Testis (tissue), 3 donors: ENCODE data around the gene CCDC9B. TPM values are rescaled to one million over a fixed set of nuclear protein-coding genes. Genes with fewer than 3 reads are reported as not detected.
A peak's percentile ranks its signal among the peaks of the same experiment; 100 is the strongest.

ENCODE experiments used
- DNase-seq: peaks from one replicate; pipeline ENCODE4 v3.0.0-alpha.2; 2019
- H3K27ac ChIP-seq, 2 donors: fragments of 200-600 bp; sonication (generic); one replicate each; pipeline ENCODE4 v1.5.1; 2019
- H3K27me3 ChIP-seq: fragments of 200-600 bp; sonication (generic); one replicate; pipeline ENCODE4 v1.5.1; 2019
- H3K36me3 ChIP-seq: fragments of 200-600 bp; sonication (generic); one replicate; pipeline ENCODE4 v1.5.1; 2017; ENCODE audit warnings: low read depth; ENCODE audit errors: missing control alignments
- H3K4me1 ChIP-seq: fragments of 200-600 bp; sonication (generic); one replicate; pipeline ENCODE4 v1.5.1; 2019
- H3K4me3 ChIP-seq, 2 donors: fragments of 200-600 bp; sonication (generic); one replicate each; pipeline ENCODE4 v1.5.1; 2017 to 2019
- H3K9me3 ChIP-seq: fragments of 200-600 bp; sonication (generic); one replicate; pipeline ENCODE4 v1.5.1; 2017
- POLR2A ChIP-seq: fragments of 450-650 bp; IDR thresholded peaks from one replicate; pipeline ENCODE4 v1.6.1; 2017; ENCODE audit warnings: antibody characterized with exemption, mild to moderate bottlenecking, moderate library complexity
- whole genome bisulfite sequencing, 2 donors: methylation state at CpG; one replicate each; pipeline ENCODE4 v1.1.5; 2018; 5-methylcytosine and 5-hydroxymethylcytosine counted together
- intact Hi-C: fragments of 100-400 bp; cut with DNase I; formaldehyde crosslinking; loops from one replicate; pipeline ENCODE4 v1.15.1; 2023; ENCODE audit warnings: low total_unique reads
- polyA plus RNA-seq: library from polyadenylated mRNA; stranded (reverse); fragments of 350-450 nt; fragmentation: Illumina TruSeq; extraction: RNeasy Lipid Tissue Mini Kit (QIAGEN cat#74804); gene quantifications from one replicate; pipeline ENCODE4 v1.2.3, GENCODE V29; 2014; ENCODE audit warnings: low read depth, low replicate concordance; ENCODE audit not compliant: insufficient read depth
- total RNA-seq, 2 donors: library from RNA; depleted of rRNA; stranded (reverse); fragments of >200 nt; gene quantifications; one replicate each; pipeline ENCODE4 v1.2.3, GENCODE V29; 2016
- TF ChIP-seq, protein P1 (sequence below), 3 experiments: fragments of 450-650 bp in 2 of 3; fragments of 200-600 bp in 1 of 3; sonication (generic) in 1 of 3; IDR thresholded peaks; one replicate each; pipeline ENCODE4 v1.5.1; 2016 to 2019; ENCODE audit warnings: antibody characterized with exemption in 3 of 3, mild to moderate bottlenecking in 2 of 3, moderate library complexity in 1 of 3

The CCDC9B gene
- total and polyA plus RNA-seq, 3 donors from 2014 or later = 20.4 to 38.9 (median 36.8) TPM

DNA sequence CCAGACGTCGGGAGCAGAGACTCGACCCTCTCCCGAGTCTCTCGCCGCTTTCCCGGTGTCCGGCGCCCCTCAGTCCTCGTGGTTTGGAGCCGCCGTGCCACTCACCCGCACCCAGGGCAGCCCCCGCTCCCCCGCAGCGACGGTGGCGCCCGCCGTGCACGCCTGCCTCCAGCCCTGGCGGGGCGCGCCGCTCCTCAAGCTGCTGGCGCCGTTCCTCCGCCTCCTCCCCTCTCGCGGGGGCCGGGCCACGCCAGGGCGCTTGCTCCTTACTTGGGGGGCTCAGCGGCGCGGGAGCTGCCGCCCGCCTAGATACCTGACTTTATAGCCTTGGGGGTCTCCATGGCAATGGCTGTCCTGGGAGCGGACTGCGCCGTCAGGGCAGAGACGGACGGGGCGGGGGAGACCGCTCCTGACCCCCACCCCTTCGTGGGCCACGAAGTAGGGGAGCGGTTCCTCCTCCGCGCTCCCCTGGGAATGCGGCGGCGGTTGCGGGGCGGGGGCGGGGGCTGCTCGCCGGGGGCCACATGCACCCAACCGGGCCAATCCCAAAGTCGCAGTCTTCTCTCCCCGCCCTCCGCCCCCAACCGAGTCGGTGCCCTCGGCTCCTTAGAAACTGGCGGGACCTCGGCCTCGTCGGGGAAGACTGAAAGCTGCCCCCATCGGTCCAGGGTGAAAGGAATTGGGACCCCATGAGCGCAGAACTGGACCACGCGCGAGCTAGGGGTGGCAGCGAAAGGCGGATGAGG is 57.7 kb downstream of the CCDC9B start, which contains the start of gene ANKRD63:
ANKRD63 (minus strand) TSS at position 196 of the 746 bp plus-strand sequence. CDS start 478 bp downstream, outside the sequence.
- DNase-seq = no peak
- no peaks in the 10 kb centered on the region for H3K27me3 ChIP-seq
- no peak for TF ChIP-seq POLR2A

GRCh38 chr15:40282147-40282868 is 58.4 kb downstream of the CCDC9B start:
- Histone ChIP-seq H3K36me3 (no peaks in the 10 kb centered on the region), H3K27ac (no peak overlapping the region), H3K9me3 (no peaks in the 10 kb centered on the region), H3K4me3 (peak overlapping the region; percentile 41 to 59), H3K27me3 (no peaks in the 10 kb centered on the region), H3K4me1 (peaks cover 23% of the 10 kb centered on the region)
- 0% methylated on average over 42 of the region's 92 CpGs; no CpG with 5 or more reads in 1 of the 2 donors for WGBS, 2 donors
- DNase-seq = peak; percentile 59
- intact Hi-C loops = loop anchor here (10.0 kb wide), 1 partner anchor 142 kb away; no protein-coding TSS in a partner anchor
- no peak for TF ChIP-seq POLR2A
- TF ChIP-seq, protein P1, sequence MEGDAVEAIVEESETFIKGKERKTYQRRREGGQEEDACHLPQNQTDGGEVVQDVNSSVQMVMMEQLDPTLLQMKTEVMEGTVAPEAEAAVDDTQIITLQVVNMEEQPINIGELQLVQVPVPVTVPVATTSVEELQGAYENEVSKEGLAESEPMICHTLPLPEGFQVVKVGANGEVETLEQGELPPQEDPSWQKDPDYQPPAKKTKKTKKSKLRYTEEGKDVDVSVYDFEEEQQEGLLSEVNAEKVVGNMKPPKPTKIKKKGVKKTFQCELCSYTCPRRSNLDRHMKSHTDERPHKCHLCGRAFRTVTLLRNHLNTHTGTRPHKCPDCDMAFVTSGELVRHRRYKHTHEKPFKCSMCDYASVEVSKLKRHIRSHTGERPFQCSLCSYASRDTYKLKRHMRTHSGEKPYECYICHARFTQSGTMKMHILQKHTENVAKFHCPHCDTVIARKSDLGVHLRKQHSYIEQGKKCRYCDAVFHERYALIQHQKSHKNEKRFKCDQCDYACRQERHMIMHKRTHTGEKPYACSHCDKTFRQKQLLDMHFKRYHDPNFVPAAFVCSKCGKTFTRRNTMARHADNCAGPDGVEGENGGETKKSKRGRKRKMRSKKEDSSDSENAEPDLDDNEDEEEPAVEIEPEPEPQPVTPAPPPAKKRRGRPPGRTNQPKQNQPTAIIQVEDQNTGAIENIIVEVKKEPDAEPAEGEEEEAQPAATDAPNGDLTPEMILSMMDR (IDR thresholded peaks at IDR 0.05) = peak in 2 of 3 experiments; percentile 1 to 26

More for the DNA sequence above, 57.7 kb downstream of the CCDC9B start, which contains the start of gene ANKRD63:
- Histone ChIP-seq H3K4me1 (peaks cover 15% of the 10 kb centered on the region), H3K27ac (no peak within 1 kb of the TSS), H3K36me3 (no peaks in the 10 kb centered on the region), H3K9me3 (no peaks in the 10 kb centered on the region), H3K4me3 (peak within 1 kb of the TSS; percentile 41 to 59)
- WGBS, 2 donors = 13 to 44% methylated on average over 6 to 18 of the region's 76 CpGs
- intact Hi-C loops = loop anchor here (10.0 kb wide), 1 partner anchor 142 kb away; no protein-coding TSS in a partner anchor

DNA sequence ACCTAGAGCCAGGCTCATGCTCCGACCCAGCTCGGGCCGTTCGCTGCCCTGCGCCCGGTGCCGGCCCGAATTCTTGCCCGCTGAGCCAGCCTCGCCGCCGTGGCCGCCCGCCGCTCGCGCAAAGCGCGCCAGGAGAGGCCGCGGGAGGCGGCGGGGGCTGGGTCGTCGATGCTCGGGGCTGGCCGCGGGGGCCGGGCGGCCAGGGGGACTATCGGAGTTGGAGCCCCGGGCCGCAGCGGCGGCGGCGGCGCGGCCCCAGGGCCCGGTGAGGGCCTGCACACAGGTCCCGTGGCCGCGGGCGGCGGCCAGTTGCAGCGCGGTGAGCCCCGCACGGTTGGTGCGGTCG is 59.0 kb downstream of the CCDC9B start:
- no peak for DNase-seq
- intact Hi-C loops = loop anchor here (10.0 kb wide), 1 partner anchor 143 kb away; no protein-coding TSS in a partner anchor

More for the DNA sequence above, 59.0 kb downstream of the CCDC9B start:
- H3K9me3 ChIP-seq = no peaks in the 10 kb centered on the region
- H3K4me1 ChIP-seq = peaks cover 28% of the 10 kb centered on the region
- WGBS, 2 donors = 11% methylated on average over 20 of the region's 51 CpGs; no CpG with 5 or more reads in 1 of the 2 donors
- no peaks in the 10 kb centered on the region for H3K27me3 ChIP-seq
- no peaks in the 10 kb centered on the region for H3K36me3 ChIP-seq
- peak overlapping the region; percentile 41 to 59 for H3K4me3 ChIP-seq
- TF ChIP-seq, protein P1 (IDR thresholded peaks at IDR 0.05) = no peak
- TF ChIP-seq POLR2A = no peak
- no peak overlapping the region for H3K27ac ChIP-seq

Other genes starting within 250 kb of the CCDC9B start
- 1 to 10 TPM; 6.9 to 7.7 TPM for gene BMF, start 232.1 kb downstream of the CCDC9B start, total RNA-seq
- 4.9 TPM for gene BMF, start 232.1 kb downstream of the CCDC9B start, polyA plus RNA-seq
- gene BUB1B, start 179.9 kb downstream of the CCDC9B start, total RNA-seq = 10 to 100 TPM; 38.6 to 66.2 TPM
- 53.9 TPM for gene BUB1B, start 179.9 kb downstream of the CCDC9B start, polyA plus RNA-seq
- gene PAK6, start 101.9 kb downstream of the CCDC9B start, total RNA-seq = 100 to 1,000 TPM; 140 to 245 TPM
- gene PAK6, start 101.9 kb downstream of the CCDC9B start, polyA plus RNA-seq = 47.4 TPM
- 10 to 100 TPM in 1 of 2 donors, 1 to 10 TPM in 1; 3.1 to 11.8 TPM for gene ANKRD63, start 57.9 kb downstream of the CCDC9B start, total RNA-seq
- not detected for gene ANKRD63, start 57.9 kb downstream of the CCDC9B start, polyA plus RNA-seq
- gene PLCB2, start 33.0 kb downstream of the CCDC9B start, total RNA-seq = 1 to 10 TPM; 8.8 to 9.7 TPM
- 13.6 TPM for gene PLCB2, start 33.0 kb downstream of the CCDC9B start, polyA plus RNA-seq
- 10 to 100 TPM; 31.8 to 49.8 TPM for gene INAFM2, start 17.2 kb downstream of the CCDC9B start, total RNA-seq
- gene INAFM2, start 17.2 kb downstream of the CCDC9B start, polyA plus RNA-seq = 43.4 TPM
- gene PHGR1, start 10.1 kb upstream of the CCDC9B start, total RNA-seq = not detected
- not detected for gene PHGR1, start 10.1 kb upstream of the CCDC9B start, polyA plus RNA-seq
- gene DISP2, start 17.3 kb upstream of the CCDC9B start, total RNA-seq = 1 to 10 TPM; 4.4 to 7.6 TPM
- gene DISP2, start 17.3 kb upstream of the CCDC9B start, polyA plus RNA-seq = 3.0 TPM
- gene KNSTRN, start 41.8 kb upstream of the CCDC9B start, total RNA-seq = 10 to 100 TPM; 39.6 to 66.9 TPM
- gene KNSTRN, start 41.8 kb upstream of the CCDC9B start, polyA plus RNA-seq = 125 TPM
- 10 to 100 TPM; 79.1 to 94.7 TPM for gene IVD, start 64.9 kb upstream of the CCDC9B start, total RNA-seq
- gene IVD, start 64.9 kb upstream of the CCDC9B start, polyA plus RNA-seq = 88.7 TPM
- 10 to 100 TPM; 52.0 to 53.9 TPM for gene BAHD1, start 100.0 kb upstream of the CCDC9B start, total RNA-seq
- gene BAHD1, start 100.0 kb upstream of the CCDC9B start, polyA plus RNA-seq = 47.9 TPM
- 10 to 100 TPM in 1 of 2 donors, 1 to 10 TPM in 1; 5.4 to 13.0 TPM for gene CHST14, start 130.0 kb upstream of the CCDC9B start, total RNA-seq
- gene CHST14, start 130.0 kb upstream of the CCDC9B start, polyA plus RNA-seq = 16.7 TPM
- gene CCDC32, start 224.1 kb upstream of the CCDC9B start, total RNA-seq = 10 to 100 TPM; 13.9 to 19.4 TPM
- 18.3 TPM for gene CCDC32, start 224.1 kb upstream of the CCDC9B start, polyA plus RNA-seq
- gene RPUSD2, start 228.4 kb upstream of the CCDC9B start, total RNA-seq = 10 to 100 TPM; 12.3 to 14.9 TPM
- 9.0 TPM for gene RPUSD2, start 228.4 kb upstream of the CCDC9B start, polyA plus RNA-seq